Thoracic aorta (tissue), 2 donors: ENCODE measurements around the gene CNBD2. TPM values are rescaled to one million over a fixed set of nuclear protein-coding genes. Genes with fewer than 3 reads are reported as not detected.
A peak's percentile ranks its signal among the peaks of the same experiment; 100 is the strongest.
"Not testable (repeated sequence)": the region's sequence is repeated elsewhere in the genome, so short reads cannot be mapped to it uniquely, and the experiment has no call there.

ENCODE experiments used
- ATAC-seq: fragments of 150-250 bp; one replicate; pipeline ENCODE4 v1.8.0; 2017; ENCODE audit warnings: low read depth; ENCODE audit not compliant: insufficient number of reproducible peaks, low FRiP score
- DNase-seq: peaks from one replicate; pipeline ENCODE4 v3.0.0-alpha.2; 2020; ENCODE audit warnings: low spot score
- H3K27ac ChIP-seq, 2 donors: fragments of 200-600 bp; sonication (generic); 1 replicate in 1 of 2; 2 replicates in 1 of 2; pipeline ENCODE4 v1.5.1; 2016; ENCODE audit warnings: mild to moderate bottlenecking in 2 of 2, moderate library complexity in 2 of 2
- H3K27me3 ChIP-seq: fragments of 200-600 bp; sonication (generic); replicated peaks from 2 replicates; pipeline ENCODE4 v1.6.0; 2016; ENCODE audit warnings: mild to moderate bottlenecking; ENCODE audit not compliant: insufficient read depth
- H3K36me3 ChIP-seq: fragments of 200-600 bp; sonication (generic); one replicate; pipeline ENCODE4 v1.5.1; 2016
- H3K4me1 ChIP-seq, 2 donors: fragments of 200-600 bp; sonication (generic); 1 replicate in 1 of 2; 2 replicates in 1 of 2; pipeline versions ENCODE4 v1.5.1 to v1.6.0; 2016; ENCODE audit warnings: low read depth in 2 of 2, mild to moderate bottlenecking in 1 of 2; ENCODE audit not compliant: control insufficient read depth in 1 of 2
- H3K4me3 ChIP-seq: fragments of 200-600 bp; sonication (generic); 2 replicates; pipeline ENCODE4 v1.5.1; 2016; ENCODE audit warnings: mild to moderate bottlenecking
- H3K9me3 ChIP-seq: fragments of 200-600 bp; sonication (generic); 2 replicates; pipeline ENCODE4 v1.5.1; 2016
- total RNA-seq, 2 donors: library from RNA; depleted of rRNA; stranded (reverse); fragments of >200 nt; gene quantifications; one replicate each; pipeline versions ENCODE4 v1.1.0 to v1.2.3, GENCODE V29; 2016
- TF ChIP-seq, protein P1 (sequence below): fragments of 200-600 bp; sonication (generic); IDR thresholded peaks from one replicate; pipeline ENCODE4 v1.5.1; 2019; ENCODE audit warnings: antibody characterized with exemption

The CNBD2 gene
- total RNA-seq, 2 donors from 2014 or later = 1.2 to 2.6 TPM

- DNase-seq (no peak), ATAC-seq (no peak)
- H3K27ac ChIP-seq = no peak overlapping the region
- TF ChIP-seq, protein P1, sequence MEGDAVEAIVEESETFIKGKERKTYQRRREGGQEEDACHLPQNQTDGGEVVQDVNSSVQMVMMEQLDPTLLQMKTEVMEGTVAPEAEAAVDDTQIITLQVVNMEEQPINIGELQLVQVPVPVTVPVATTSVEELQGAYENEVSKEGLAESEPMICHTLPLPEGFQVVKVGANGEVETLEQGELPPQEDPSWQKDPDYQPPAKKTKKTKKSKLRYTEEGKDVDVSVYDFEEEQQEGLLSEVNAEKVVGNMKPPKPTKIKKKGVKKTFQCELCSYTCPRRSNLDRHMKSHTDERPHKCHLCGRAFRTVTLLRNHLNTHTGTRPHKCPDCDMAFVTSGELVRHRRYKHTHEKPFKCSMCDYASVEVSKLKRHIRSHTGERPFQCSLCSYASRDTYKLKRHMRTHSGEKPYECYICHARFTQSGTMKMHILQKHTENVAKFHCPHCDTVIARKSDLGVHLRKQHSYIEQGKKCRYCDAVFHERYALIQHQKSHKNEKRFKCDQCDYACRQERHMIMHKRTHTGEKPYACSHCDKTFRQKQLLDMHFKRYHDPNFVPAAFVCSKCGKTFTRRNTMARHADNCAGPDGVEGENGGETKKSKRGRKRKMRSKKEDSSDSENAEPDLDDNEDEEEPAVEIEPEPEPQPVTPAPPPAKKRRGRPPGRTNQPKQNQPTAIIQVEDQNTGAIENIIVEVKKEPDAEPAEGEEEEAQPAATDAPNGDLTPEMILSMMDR = no peak
- no peaks in the 10 kb centered on the region for H3K9me3 ChIP-seq
- no peak overlapping the region for H3K4me3 ChIP-seq
- H3K27me3 ChIP-seq = no peaks in the 10 kb centered on the region
- H3K4me1 ChIP-seq = peaks cover 0 to 10% of the 10 kb centered on the region in 2 donors
- no peaks in the 10 kb centered on the region for H3K36me3 ChIP-seq
Measured at GRCh38 chr20:36010076-36010475, 41.7 kb downstream of the CNBD2 start.

GRCh38 chr20:36010825-36011224, 42.4 kb downstream of the CNBD2 start:
- Histone ChIP-seq H3K9me3 (no peaks in the 10 kb centered on the region), H3K36me3 (no peaks in the 10 kb centered on the region), H3K4me1 (peaks cover 0 to 10% of the 10 kb centered on the region in 2 donors), H3K27me3 (no peaks in the 10 kb centered on the region), H3K4me3 (no peak overlapping the region), H3K27ac (no peak overlapping the region)
- DNase-seq (no peak), ATAC-seq (no peak)
- TF ChIP-seq, protein P1 = no peak

GRCh38 chr20:36015806-36016403, 47.5 kb downstream of the CNBD2 start:
- DNase-seq (no peak), ATAC-seq (no peak)
- Histone ChIP-seq H3K4me3 (no peak overlapping the region), H3K27ac (no peak overlapping the region), H3K4me1 (peaks cover 10 to 16% of the 10 kb centered on the region in 2 donors), H3K36me3 (no peaks in the 10 kb centered on the region), H3K9me3 (no peaks in the 10 kb centered on the region), H3K27me3 (no peaks in the 10 kb centered on the region)
- TF ChIP-seq, protein P1 = no peak

- TF ChIP-seq, protein P1 = no peak
- H3K36me3 ChIP-seq = no peaks in the 10 kb centered on the region
- H3K27me3 ChIP-seq = no peaks in the 10 kb centered on the region
- peak overlapping the region; percentile 3 for H3K4me3 ChIP-seq
- peaks cover 10 to 16% of the 10 kb centered on the region in 2 donors for H3K4me1 ChIP-seq
- ATAC-seq (peak; percentile 70), DNase-seq (no peak)
- H3K9me3 ChIP-seq = no peaks in the 10 kb centered on the region
- peak overlapping the region; percentile 23 to 37 for H3K27ac ChIP-seq
Measured at GRCh38 chr20:36017048-36017951, 48.9 kb downstream of the CNBD2 start.

GRCh38 chr20:36018208-36018988, 50.0 kb downstream of the CNBD2 start:
- no peaks in the 10 kb centered on the region for H3K27me3 ChIP-seq
- DNase-seq = no peak
- peaks cover 10 to 16% of the 10 kb centered on the region in 2 donors for H3K4me1 ChIP-seq
- H3K9me3 ChIP-seq = no peaks in the 10 kb centered on the region
- no peaks in the 10 kb centered on the region for H3K36me3 ChIP-seq
- no peak overlapping the region for H3K4me3 ChIP-seq
- H3K27ac ChIP-seq = peak overlapping the region; percentile 23 to 37
- TF ChIP-seq, protein P1 = no peak
- no peak for ATAC-seq

- not testable (repeated sequence) for H3K4me1 ChIP-seq, DNase-seq, H3K27ac ChIP-seq, ATAC-seq, H3K4me3 ChIP-seq, H3K27me3 ChIP-seq, H3K9me3 ChIP-seq, H3K36me3 ChIP-seq
Measured at GRCh38 chr20:36026131-36026530, 57.7 kb downstream of the CNBD2 start.
